Heart left ventricle (tissue), 16 donors: ENCODE results near the gene ZNF670. TPM values are rescaled to one million over a fixed set of nuclear protein-coding genes. Genes with fewer than 3 reads are reported as not detected.

Experiments
- ATAC-seq, 4 donors: fragments of 200-7000 bp; cut with Tn5 transposase; one replicate each; pipeline ENCODE4 v1.9.1; 2020 to 2022; ENCODE audit warnings: moderate library complexity in 4 of 4, mild to moderate bottlenecking in 3 of 4, moderate number of reproducible peaks in 1 of 4
- DNase-seq, 5 donors: peaks; one replicate each; pipeline ENCODE4 v3.0.0-alpha.2; 2020
- H3K27ac ChIP-seq, 12 donors: fragments of 200-600 bp; sonication (generic) in 4 of 12; one replicate each; pipeline versions ENCODE4 v1.5.0 to v1.8.0; 2016 to 2022; ENCODE audit warnings: mild to moderate bottlenecking in 2 of 12
- H3K27me3 ChIP-seq, 9 donors: fragments of 200-600 bp; sonication (generic) in 2 of 9; one replicate each; pipeline versions ENCODE4 v1.5.1 to v1.8.0; 2016 to 2022; ENCODE audit warnings: mild to moderate bottlenecking in 3 of 9
- H3K36me3 ChIP-seq, 9 donors: fragments of 200-600 bp; sonication (generic) in 2 of 9; one replicate each; pipeline versions ENCODE4 v1.5.0 to v1.8.0; 2018 to 2022; ENCODE audit warnings: mild to moderate bottlenecking in 2 of 9
- H3K4me1 ChIP-seq, 12 donors: fragments of 200-600 bp; sonication (generic) in 4 of 12; one replicate each; pipeline versions ENCODE4 v1.5.0 to v1.8.0; 2016 to 2022; ENCODE audit warnings: mild to moderate bottlenecking in 3 of 12
- H3K4me3 ChIP-seq, 12 donors: fragments of 200-600 bp; sonication (generic) in 4 of 12; one replicate each; pipeline versions ENCODE4 v1.5.0 to v1.8.0; 2017 to 2022; ENCODE audit warnings: mild to moderate bottlenecking in 9 of 12, moderate library complexity in 4 of 12
- H3K9me3 ChIP-seq, 12 donors: fragments of 200-600 bp; sonication (generic) in 4 of 12; one replicate each; pipeline versions ENCODE4 v1.5.0 to v1.8.0; 2016 to 2022; ENCODE audit warnings: mild to moderate bottlenecking in 1 of 12
- POLR2A ChIP-seq, 2 donors: fragments of 450-650 bp; IDR thresholded peaks; one replicate each; pipeline ENCODE4 v1.6.1; 2017; ENCODE audit warnings: antibody characterized with exemption in 2 of 2, mild to moderate bottlenecking in 2 of 2, moderate library complexity in 2 of 2
- WGBS, 4 donors: extraction: QIAGEN DNeasy Blood & Tissue Kit in 2 of 4; methylation state at CpG; one replicate each; pipeline versions ENCODE4 v1.1.5 to v1.1.7; 2013 to 2018; 5-methylcytosine and 5-hydroxymethylcytosine counted together
- intact Hi-C, 10 donors: fragments of 100-400 bp; cut with DNase I; formaldehyde crosslinking; loops; one replicate each; pipeline versions ENCODE4 v1.11.1 to v1.14.2; 2022
- polyA plus RNA-seq, 2 donors: library from polyadenylated mRNA; stranded (reverse); fragments of 200-250 nt; gene quantifications; one replicate each; pipeline ENCODE4 v1.2.3, GENCODE V29; 2013
- total RNA-seq, 9 donors: library from RNA; depleted of rRNA in 2 of 9; stranded (reverse); fragments of >200 nt in 2 of 9; fragmentation: NEBNext Ultra II Directional in 3 of 9; extraction: Animal tissue kit (Norgen Biotek cat#: 25700) in 3 of 9; gene quantifications; one replicate each; pipeline versions ENCODE4 v1.1.0 to v1.2.4, GENCODE V29; 2016 to 2023
- TF ChIP-seq, protein P1 (sequence below), 12 donors: fragments of 200-600 bp; sonication (generic) in 4 of 12; IDR thresholded peaks; one replicate each; pipeline versions ENCODE4 v1.5.0 to v1.8.0; 2018 to 2022; ENCODE audit warnings: antibody characterized with exemption in 12 of 12, mild to moderate bottlenecking in 5 of 12
- donor health status: ischemic (EF 13 %, LVEDD 7.1; RV severe dilation, severe dysfunction).
- donor health status: healthy with polysubstance abuse.
- donor health status: DM: no; HTN: yes; CAD: no.
- donor health status: DM: no; HTN: no; CAD: no.
- donor health status: ischemic (EF 25% LVEDD 6.9; RV normal size, moderate dysfunction).
- donor health status: ischemic (EF 25% LVEDD 5.7; RV mildly dilated, moderate dysfunction).
- donor health status: healthy.
- donor health status: DM: yes; HTN: yes; CAD: no.
- donor health status: ischemic (EF 35%, LVEDD 5.7; RV mildly dilated, moderate dysfunction).
- donor health status: nonischemic (EF 11% LVEDD 7.7; RV severe dilation, severe dysfunction).
- donor health status: DM: yes; HTN: yes; CAD: no.
- donor health status: PGD.
- donor health status: ischemic (EF 29% LVEDD 5.4; RV normal size, mild dysfunction).
- donor health status: nonischemic (EF 23%, LVEDD 6.1; RV moderate dilation, normal function).

The ZNF670 gene
- total and polyA plus RNA-seq, 11 donors = 0.46 to 3.6 (median 1.0) TPM

DNA sequence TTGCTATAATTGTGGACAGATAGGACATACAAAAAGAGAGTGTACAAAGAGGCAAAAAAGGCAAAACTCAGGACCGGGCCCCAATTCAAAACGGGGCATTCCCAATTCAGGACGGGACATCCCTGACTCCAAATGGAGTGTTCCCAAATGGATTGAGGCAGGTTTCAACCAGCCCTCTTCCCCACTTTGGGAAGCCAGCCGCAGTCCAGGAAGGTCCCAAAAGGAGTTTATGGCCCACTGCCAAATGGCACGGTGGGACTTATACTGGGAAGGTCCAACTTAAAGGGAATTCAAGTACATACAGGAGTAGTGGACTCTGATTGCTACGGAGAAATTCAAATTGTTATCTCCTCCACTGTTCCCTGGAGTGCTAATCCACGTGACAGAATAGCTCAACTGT is 29.1 kb upstream of the ZNF670 start:
- 79 to 86% (median 83%) methylated on average over 7 of the region's 7 CpGs for WGBS, 4 donors

DNA sequence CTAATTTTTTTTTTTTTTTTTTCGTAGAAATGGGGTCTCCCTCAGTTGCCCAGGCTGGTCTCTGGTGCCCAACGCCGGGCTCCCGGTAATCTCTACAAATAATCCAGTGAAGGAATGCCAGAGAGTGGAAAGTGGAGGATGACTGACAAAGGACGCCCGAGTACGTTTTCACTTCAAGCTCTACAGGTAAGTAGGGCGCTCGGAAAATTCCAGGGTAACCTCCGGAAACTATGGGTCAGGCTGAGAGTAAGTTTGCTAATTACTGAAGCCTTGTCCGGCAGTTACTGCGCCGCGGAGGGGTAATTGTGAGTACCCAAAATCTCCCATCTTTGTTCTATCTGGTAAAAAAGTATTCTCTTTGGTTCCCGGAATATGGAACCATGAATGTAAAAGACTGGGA is 27.4 kb upstream of the ZNF670 start:
- H3K27me3 ChIP-seq = peaks cover 0 to 5% (median 0%) of the 10 kb centered on the region in 9 donors
- H3K4me1 ChIP-seq = peaks cover 0 to 24% (median 20%) of the 10 kb centered on the region in 12 donors
- no peak overlapping the region for H3K27ac ChIP-seq
- TF ChIP-seq, protein P1, sequence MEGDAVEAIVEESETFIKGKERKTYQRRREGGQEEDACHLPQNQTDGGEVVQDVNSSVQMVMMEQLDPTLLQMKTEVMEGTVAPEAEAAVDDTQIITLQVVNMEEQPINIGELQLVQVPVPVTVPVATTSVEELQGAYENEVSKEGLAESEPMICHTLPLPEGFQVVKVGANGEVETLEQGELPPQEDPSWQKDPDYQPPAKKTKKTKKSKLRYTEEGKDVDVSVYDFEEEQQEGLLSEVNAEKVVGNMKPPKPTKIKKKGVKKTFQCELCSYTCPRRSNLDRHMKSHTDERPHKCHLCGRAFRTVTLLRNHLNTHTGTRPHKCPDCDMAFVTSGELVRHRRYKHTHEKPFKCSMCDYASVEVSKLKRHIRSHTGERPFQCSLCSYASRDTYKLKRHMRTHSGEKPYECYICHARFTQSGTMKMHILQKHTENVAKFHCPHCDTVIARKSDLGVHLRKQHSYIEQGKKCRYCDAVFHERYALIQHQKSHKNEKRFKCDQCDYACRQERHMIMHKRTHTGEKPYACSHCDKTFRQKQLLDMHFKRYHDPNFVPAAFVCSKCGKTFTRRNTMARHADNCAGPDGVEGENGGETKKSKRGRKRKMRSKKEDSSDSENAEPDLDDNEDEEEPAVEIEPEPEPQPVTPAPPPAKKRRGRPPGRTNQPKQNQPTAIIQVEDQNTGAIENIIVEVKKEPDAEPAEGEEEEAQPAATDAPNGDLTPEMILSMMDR (IDR thresholded peaks at IDR 0.05) = no peak
- TF ChIP-seq POLR2A (IDR thresholded peaks at IDR 0.05) = no peak
- no peak overlapping the region for H3K4me3 ChIP-seq
- H3K9me3 ChIP-seq = peaks cover 0 to 23% (median 8%) of the 10 kb centered on the region in 12 donors
- 89 to 94% (median 92%) methylated on average over 15 of the region's 15 CpGs for WGBS, 4 donors
- DNase-seq = no peak
- intact Hi-C loops = loop anchor here in 3 of 10 donors (2.0 to 10.0 kb wide), 3 partner anchors 27 to 171 kb away; partner anchors contain the start of genes ZNF670 (in 2 of the 3) and AHCTF1 (in 1 of the 3)
- no peak for ATAC-seq
- peaks cover 0 to 12% (median 11%) of the 10 kb centered on the region in 9 donors for H3K36me3 ChIP-seq

More for the DNA sequence above, 29.1 kb upstream of the ZNF670 start:
- no peaks in the 10 kb centered on the region for H3K36me3 ChIP-seq
- intact Hi-C loops = loop anchor here in 2 of 10 donors (10.0 kb wide), 2 partner anchors 107 to 173 kb away; partner anchors contain the start of gene AHCTF1 (in 1 of the 2)
- H3K27ac ChIP-seq = no peak overlapping the region
- H3K27me3 ChIP-seq = peaks cover 0 to 16% (median 0%) of the 10 kb centered on the region in 9 donors
- no peak overlapping the region for H3K4me3 ChIP-seq
- no peak for ATAC-seq
- TF ChIP-seq, protein P1 (IDR thresholded peaks at IDR 0.05) = no peak
- TF ChIP-seq POLR2A (IDR thresholded peaks at IDR 0.05) = no peak
- DNase-seq = no peak
- H3K9me3 ChIP-seq = peaks cover 0 to 6% (median 0%) of the 10 kb centered on the region in 12 donors
- H3K4me1 ChIP-seq = peaks cover 0 to 34% (median 23%) of the 10 kb centered on the region in 12 donors

DNA sequence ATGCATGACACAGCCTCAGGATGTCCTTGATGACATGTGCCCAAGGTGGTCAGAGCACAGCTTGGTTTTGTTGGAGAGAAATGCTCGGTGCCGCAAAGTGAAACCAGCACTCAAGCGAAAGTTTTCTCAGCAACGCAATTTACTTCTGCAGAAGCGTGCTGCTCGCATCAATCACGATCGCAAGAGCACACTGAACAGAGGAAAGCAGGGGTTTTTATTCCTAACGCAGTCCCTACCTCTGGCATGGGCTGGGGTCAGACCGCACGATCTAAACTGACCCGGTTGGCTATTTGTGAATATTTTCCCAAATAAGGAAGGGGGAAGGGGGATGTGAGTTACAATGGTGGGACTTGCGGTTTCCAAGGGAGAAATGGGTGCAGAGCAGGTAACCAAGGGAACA is 26.4 kb upstream of the ZNF670 start:
- no peak for TF ChIP-seq POLR2A (IDR thresholded peaks at IDR 0.05)
- TF ChIP-seq, protein P1 (IDR thresholded peaks at IDR 0.05) = no peak
- no peak for ATAC-seq
- peak overlapping the region in 4 of 12 donors; percentile 68 to 90 (median 81) for H3K27ac ChIP-seq

DNA sequence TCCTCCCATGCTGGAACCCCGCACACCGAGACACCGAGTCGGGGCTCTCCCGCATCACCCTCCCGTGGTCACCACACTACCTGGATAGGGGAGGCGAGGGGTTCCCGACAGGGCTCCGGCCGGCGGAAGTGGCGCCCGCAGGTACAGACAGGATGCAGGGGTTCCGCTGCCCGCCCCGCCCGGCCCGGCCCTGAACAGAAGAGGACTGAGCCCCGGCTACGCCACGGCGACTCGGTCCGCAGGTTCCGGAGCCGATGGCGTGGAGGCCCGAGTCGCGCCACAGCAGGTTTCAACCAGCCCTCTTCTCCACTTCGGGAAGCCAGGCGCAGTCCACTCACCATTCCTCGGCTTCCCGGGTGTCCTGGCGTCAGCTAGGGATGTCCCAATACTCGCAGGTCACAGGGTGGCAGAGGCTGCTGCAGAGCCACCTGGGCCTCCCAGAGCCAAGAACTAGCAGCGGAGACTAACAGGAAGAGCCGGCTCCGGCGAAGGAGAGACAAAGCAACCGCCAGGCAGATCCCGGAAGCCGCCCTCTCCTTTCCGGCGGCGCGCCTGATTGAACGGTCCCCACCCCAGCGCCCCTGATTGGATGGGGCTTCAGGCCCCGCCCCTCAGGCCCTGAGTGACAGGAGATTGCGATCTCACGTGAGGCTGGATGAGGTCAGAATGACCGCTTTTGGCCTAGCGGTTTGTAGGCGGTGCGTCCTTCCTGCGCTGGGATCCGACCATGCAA is 25.4 kb upstream of the ZNF670 start, which contains the start of gene ZNF669:
TSS of gene ZNF669 (minus strand) at position 498 of the 733 bp plus-strand sequence. CDS start at position 341, 157 bp downstream.
- WGBS, 4 donors = 0% methylated on average over 16 to 58 of the region's 58 CpGs
- intact Hi-C loops = loop anchor here in 3 of 10 donors (2.0 to 10.0 kb wide), 4 partner anchors 25 to 169 kb away; partner anchors contain the start of genes ZNF670 (in 2 of the 3) and AHCTF1 (in 1 of the 3)
- peak; percentile 100 for ATAC-seq
- Histone ChIP-seq H3K4me1 (peaks cover 0 to 18% (median 14%) of the 10 kb centered on the region in 12 donors), H3K27ac (peak within 1 kb of the TSS; percentile 48 to 90 (median 79)), H3K36me3 (peaks cover 0 to 32% (median 27%) of the 10 kb centered on the region in 9 donors), H3K4me3 (peak within 1 kb of the TSS; percentile 63 to 97 (median 86)), H3K27me3 (no peaks in the 10 kb centered on the region), H3K9me3 (peaks cover 0 to 43% (median 24%) of the 10 kb centered on the region in 12 donors)
- TF ChIP-seq POLR2A (IDR thresholded peaks at IDR 0.05) = peak in 1 of 2 donors; percentile 77
- TF ChIP-seq, protein P1 (IDR thresholded peaks at IDR 0.05) = no peak
- peak; percentile 96 to 98 (median 98) for DNase-seq

More for the DNA sequence above, 26.4 kb upstream of the ZNF670 start:
- Histone ChIP-seq H3K4me1 (peaks cover 0 to 18% (median 14%) of the 10 kb centered on the region in 12 donors), H3K36me3 (peaks cover 0 to 22% (median 20%) of the 10 kb centered on the region in 9 donors), H3K9me3 (peaks cover 0 to 33% (median 18%) of the 10 kb centered on the region in 12 donors), H3K4me3 (peak overlapping the region in 10 of 12 donors; percentile 63 to 97 (median 86)), H3K27me3 (no peaks in the 10 kb centered on the region)
- 88 to 91% (median 89%) methylated on average over 13 of the region's 13 CpGs for WGBS, 4 donors
- intact Hi-C loops = loop anchor here in 3 of 10 donors (2.0 to 10.0 kb wide), 4 partner anchors 26 to 170 kb away; partner anchors contain the start of genes ZNF670 (in 2 of the 3) and AHCTF1 (in 1 of the 3)
- no peak for DNase-seq
